HG03460 (cell line): ENCODE measurements around the gene LIX1L.

Experiments
- ATAC-seq: cut with Tn5 transposase; IDR thresholded peaks from one replicate; pipeline ENCODE4 v1.9.1; 2021; ENCODE audit not compliant: unreplicated experiment

Gene LIX1L

GRCh38 chr1:145963265-145964019 lies 5.6 kb upstream of the LIX1L start:
- ATAC-seq = no peak

GRCh38 chr1:145962157-145963102 lies 4.6 kb upstream of the LIX1L start:
- no peak for ATAC-seq

- ATAC-seq = no peak
Measured at GRCh38 chr1:145961425-145962156, 3.8 kb upstream of the LIX1L start.

- ATAC-seq = no peak
Measured at GRCh38 chr1:145961109-145961424, 3.2 kb upstream of the LIX1L start.

GRCh38 chr1:145960468-145961108 lies 2.8 kb upstream of the LIX1L start:
- no peak for ATAC-seq

GRCh38 chr1:145959957-145960467 lies 2.2 kb upstream of the LIX1L start:
- no peak for ATAC-seq

GRCh38 chr1:145959333-145959732 lies 1.5 kb upstream of the LIX1L start:
- ATAC-seq = no peak

- ATAC-seq = no peak
Measured at GRCh38 chr1:145958734-145959133, 917 bp upstream of the LIX1L start.

GRCh38 chr1:145956781-145957442 lies 905 bp downstream of the LIX1L start:
- ATAC-seq = no peak

GRCh38 chr1:145956361-145956760 lies 1.5 kb downstream of the LIX1L start:
- no peak for ATAC-seq

GRCh38 chr1:145955436-145955835 lies 2.4 kb downstream of the LIX1L start:
- ATAC-seq = no peak

- ATAC-seq = no peak
Measured at GRCh38 chr1:145953861-145954260, 4.0 kb downstream of the LIX1L start.

GRCh38 chr1:145952903-145953302 lies 4.9 kb downstream of the LIX1L start:
- no peak for ATAC-seq

- no peak for ATAC-seq
Measured at GRCh38 chr1:145951526-145951925, 6.3 kb downstream of the LIX1L start.

- no peak for ATAC-seq
Measured at GRCh38 chr1:145949219-145949618, 8.6 kb downstream of the LIX1L start.

GRCh38 chr1:145947551-145947950 lies 10.3 kb downstream of the LIX1L start:
- no peak for ATAC-seq

- no peak for ATAC-seq
Measured at GRCh38 chr1:145946477-145946986, 11.3 kb downstream of the LIX1L start.

GRCh38 chr1:145944532-145944931 lies 13.3 kb downstream of the LIX1L start:
- no peak for ATAC-seq

GRCh38 chr1:145942871-145943270 lies 14.9 kb downstream of the LIX1L start:
- no peak for ATAC-seq

- no peak for ATAC-seq
Measured at GRCh38 chr1:145942405-145942804, 15.4 kb downstream of the LIX1L start.
